LNCaP clone FGC (cell line): ENCODE data around the gene CDR2.
"Not testable (repeated sequence)": the region's sequence is repeated elsewhere in the genome, so short reads cannot be mapped to it uniquely, and the experiment has no call there.

Source experiments
- DNase-seq: peaks from one replicate; pipeline ENCODE4 v3.0.0-alpha.2; 2011; ENCODE audit warnings: low read depth
- H3K4me3 ChIP-seq: 2 replicates; pipeline ENCODE4 v1.5.1; 2011; ENCODE audit warnings: mild to moderate bottlenecking, low read depth, low read length, control low read depth
- CTCF ChIP-seq: IDR thresholded peaks from 2 replicates; pipeline ENCODE4 v1.5.1; 2012; ENCODE audit warnings: mild to moderate bottlenecking; ENCODE audit not compliant: control insufficient read depth, insufficient read depth; ENCODE audit errors: extremely low read depth

CDR2 gene

GRCh38 chr16:22353191-22353919 is 21.1 kb downstream of the CDR2 start:
- no peak overlapping the region for H3K4me3 ChIP-seq
- DNase-seq: no peak

DNA sequence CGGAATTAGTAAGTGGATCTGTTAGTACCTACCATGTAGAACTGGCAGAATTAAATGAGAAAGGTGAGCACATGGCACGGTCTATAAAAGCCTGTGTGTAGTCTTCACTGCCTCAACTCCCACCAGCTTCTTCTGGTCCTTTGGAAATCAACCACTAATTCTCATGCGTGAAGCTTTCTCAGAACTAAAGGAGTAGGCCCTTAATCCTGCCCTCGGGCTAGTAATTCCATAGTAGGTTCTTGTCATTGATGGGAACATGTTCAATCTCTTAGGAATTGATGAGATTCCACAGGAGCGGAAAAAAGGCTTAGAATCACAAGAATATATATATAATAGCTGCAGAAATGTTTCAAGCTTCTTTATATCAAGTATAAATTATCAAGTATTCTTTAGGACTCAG is 21.7 kb downstream of the CDR2 start:
- H3K4me3 ChIP-seq: no peak overlapping the region
- DNase-seq: no peak
- no peak for TF ChIP-seq CTCF

More at GRCh38 chr16:22353191-22353919, 21.1 kb downstream of the CDR2 start:
- TF ChIP-seq CTCF: no peak

- DNase-seq: no peak
- H3K4me3 ChIP-seq: no peak overlapping the region
- TF ChIP-seq CTCF: no peak
These were observed 22.3 kb downstream of the CDR2 start for GRCh38 chr16:22352140-22352539.

- DNase-seq: not testable (repeated sequence)
These were observed 23.4 kb downstream of the CDR2 start for GRCh38 chr16:22351017-22351416.

DNA sequence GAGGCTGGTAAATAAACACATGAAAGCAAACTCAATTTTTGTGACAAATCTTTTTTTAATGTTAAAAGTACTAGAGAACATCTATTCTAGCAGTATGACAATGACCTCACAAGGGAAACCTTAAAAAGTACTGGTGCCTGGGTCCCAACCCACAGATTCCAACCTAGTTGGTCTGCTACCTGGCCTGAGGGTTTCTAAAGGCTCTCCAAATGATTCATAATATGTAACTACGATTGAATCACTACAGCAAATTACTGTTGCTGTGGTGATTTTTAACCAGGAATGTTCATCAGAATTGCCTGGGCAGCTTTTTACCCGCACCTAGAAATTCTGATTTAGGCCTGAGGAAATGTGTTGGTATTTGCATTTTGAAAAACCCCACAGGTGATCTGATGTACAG is 26.1 kb downstream of the CDR2 start:
- no peak for TF ChIP-seq CTCF
- DNase-seq: no peak

More at GRCh38 chr16:22351017-22351416, 23.4 kb downstream of the CDR2 start:
- not testable (repeated sequence) for H3K4me3 ChIP-seq

DNA sequence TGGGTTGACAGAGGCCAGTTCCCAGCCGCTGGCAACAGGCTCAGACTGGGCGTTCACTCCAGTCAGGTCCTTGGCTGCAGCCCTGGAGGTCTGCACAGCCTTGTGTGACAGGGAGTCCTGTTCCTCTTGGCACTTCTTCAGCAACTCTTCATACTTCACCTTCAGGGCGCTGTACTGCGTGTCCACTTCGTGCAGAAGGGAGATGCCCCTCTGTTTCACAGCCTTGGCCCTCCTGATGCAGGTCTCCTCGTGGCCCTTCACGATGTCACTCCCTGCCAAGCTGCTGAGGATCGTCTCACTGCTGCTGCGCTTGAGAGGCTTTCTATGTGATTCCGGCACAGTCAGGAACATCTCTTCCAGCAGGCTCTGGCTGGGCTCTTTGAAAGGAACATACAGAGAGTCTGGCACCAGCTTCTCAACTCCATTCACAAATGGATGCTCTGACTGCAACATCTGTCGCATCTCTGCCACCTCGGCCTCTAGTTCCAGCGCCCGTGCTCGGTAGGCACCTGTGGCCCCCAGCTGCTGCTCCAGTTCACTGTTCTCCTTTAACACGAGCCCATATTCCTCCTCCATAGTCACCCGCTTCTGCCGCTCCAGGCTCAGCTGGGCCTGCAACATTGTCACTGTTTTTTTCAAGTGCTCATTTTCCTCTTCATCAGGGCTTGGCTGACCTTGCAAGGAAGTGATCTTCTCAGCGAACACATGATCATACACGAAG is 27.2 kb downstream of the CDR2 start:
- no peak for TF ChIP-seq CTCF
- no peak overlapping the region for H3K4me3 ChIP-seq
- DNase-seq: no peak

More for the DNA sequence above, 26.1 kb downstream of the CDR2 start:
- no peak overlapping the region for H3K4me3 ChIP-seq

DNA sequence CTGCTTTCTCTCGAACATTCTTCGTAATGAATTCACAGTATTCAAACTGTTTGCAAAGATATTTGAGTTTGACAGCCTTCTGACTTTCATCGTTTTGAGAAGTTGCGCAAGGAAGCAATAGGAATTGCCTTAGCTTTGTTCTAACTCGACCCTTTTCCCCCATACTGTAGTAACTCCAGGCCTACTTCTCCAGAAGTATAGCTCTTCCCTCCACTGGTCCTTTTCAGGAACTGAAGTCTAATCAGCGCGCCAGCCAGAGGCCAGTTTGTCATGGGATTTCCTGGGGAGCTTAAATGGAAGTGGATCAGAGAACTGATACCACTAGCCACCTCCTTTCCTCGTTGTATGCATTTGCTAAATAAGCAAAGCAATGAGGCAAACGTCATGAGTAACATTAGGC is 27.9 kb downstream of the CDR2 start:
- H3K4me3 ChIP-seq: no peak overlapping the region
- no peak for TF ChIP-seq CTCF
- DNase-seq: no peak
